IPS DF 4.7 (cell line): ENCODE measurements around the gene FAM234A.
"Not testable (repeated sequence)": the region's sequence is repeated elsewhere in the genome, so short reads cannot be mapped to it uniquely, and the experiment has no call there.

Experiments
- DNase-seq: peaks from one replicate; pipeline ENCODE4 v3.0.0-alpha.2; 2013; ENCODE audit warnings: low spot score; ENCODE audit errors: extremely low read depth

FAM234A gene

DNA sequence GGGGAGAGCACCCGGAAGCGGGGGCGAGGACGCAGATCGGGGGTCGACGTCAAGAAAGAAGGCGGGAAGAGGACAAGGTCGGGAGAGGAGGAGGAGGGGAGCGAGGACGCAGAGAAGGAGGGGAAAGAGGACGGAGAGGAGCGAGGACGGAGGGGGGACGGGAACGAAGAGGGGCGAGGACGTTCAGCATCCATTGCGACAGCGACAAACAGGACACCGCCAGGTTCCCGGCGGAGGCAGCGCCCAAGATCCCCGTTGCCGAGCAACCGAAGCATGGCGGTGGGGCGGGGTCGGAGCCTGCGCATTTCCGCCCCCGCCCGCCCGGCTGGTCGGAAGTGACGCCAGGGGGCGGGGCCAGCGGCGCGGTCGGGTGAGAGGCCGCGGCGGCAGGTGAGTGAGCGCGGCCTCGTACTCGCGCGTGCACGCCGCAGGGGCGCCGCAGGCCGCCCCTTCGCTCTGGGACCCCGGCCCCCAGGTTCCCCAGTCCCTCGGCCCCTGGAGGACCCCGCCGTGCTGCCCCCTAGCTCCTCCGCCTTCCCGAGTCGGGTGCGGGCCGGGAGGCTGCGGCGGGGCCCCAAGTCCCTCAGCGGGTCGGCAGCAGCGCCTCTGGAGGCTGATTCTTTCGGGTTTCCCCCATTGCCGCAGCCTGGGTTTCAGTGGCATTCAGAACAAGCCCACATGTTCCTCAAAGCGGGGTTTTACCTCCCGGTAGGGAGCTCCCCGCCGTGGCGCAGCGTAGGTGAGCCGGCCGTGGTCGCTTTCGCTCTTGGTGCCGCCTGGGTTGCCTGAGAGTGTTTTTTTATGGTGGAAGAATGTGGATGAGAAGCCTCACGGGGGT is at the start of gene FAM234A:
Gene FAM234A (plus strand): TSS at position 354 of the 838 bp plus-strand sequence. CDS start 19,593 bp downstream, outside the sequence.
- peak; percentile 51 for DNase-seq

DNA sequence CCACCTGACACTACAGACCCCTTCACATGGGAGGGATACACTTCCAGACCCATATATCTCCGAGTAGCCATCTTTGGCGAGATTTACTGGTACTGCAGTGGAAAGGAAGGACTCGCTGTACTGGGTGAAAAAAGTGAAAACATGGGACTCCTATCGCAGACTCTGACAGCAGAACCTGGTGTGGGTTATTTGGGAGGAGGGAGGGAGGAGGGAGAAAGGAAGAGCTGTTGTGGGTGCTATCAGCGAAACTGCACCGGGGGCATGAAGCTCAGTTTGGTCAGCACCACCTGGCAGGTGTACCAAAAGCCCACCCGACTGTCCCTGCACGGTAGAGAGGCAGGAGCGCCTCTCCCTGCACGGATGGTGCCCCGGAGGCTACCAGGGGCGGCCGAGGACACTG is 49.4 kb upstream of the FAM234A start:
- no peak for DNase-seq

- DNase-seq: no peak
Observed at GRCh38 chr16:185691-186090, 48.9 kb upstream of the FAM234A start.

DNA sequence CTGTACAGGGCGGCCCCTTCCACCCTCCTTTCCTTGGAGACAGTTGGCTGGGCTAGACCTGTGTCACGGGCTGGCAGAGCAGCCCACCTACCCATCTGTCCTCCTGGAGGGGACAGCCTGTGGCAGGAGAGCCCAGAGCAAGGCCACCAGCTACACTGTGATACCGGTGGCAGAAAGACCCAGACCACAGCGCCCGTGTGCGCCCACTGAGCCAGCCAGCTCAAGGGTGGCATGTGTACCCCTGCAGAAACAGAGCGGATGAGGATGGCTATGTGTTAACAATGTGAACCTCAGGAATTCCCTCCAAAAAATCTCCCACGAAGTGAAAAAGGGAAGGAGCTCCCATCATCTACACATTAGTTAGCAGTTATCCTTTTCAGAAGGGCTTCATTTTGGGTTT is 47.3 kb upstream of the FAM234A start:
- no peak for DNase-seq

DNA sequence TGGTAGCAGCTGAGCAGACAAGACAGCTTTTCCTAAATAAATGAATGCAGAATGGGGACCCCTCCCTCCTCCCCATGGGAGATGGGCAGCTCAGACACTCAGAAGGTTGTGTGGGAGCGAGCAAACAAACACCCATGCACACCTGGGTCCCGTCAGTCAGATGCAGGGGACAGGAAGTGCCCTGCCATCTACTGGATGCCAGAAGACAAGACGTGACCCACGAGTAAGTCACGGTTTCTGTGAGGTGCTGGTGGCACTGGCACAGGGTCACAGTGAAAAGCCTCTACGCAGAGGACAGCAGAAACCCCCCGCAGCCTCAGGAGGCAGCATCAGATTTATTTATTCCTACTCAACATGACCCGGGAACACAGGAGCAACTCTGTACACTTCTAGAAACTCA is 45.9 kb upstream of the FAM234A start:
- no peak for DNase-seq

GRCh38 chr16:189604-190186 is 44.9 kb upstream of the FAM234A start:
- no peak for DNase-seq

DNA sequence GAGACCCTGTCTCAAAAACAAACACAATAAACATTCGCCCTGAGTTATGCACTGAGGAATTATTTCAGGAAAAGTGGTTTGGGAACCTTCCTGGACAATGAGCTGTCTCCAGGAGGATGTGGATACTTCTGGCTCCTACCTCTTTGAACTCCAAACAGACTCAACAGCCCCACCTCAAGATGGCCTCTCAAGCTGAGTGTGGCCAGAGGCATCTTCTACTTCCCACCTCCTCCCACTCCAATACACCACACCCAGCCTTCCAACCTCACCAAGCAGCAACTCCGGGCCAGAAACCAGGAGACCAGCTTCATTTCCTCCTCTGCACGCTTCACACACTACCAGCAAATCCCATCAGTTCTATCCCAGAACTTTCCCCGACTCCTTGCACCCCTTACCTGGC is 42.8 kb upstream of the FAM234A start:
- DNase-seq: no peak

GRCh38 chr16:192686-193085 is 41.9 kb upstream of the FAM234A start:
- no peak for DNase-seq

DNA sequence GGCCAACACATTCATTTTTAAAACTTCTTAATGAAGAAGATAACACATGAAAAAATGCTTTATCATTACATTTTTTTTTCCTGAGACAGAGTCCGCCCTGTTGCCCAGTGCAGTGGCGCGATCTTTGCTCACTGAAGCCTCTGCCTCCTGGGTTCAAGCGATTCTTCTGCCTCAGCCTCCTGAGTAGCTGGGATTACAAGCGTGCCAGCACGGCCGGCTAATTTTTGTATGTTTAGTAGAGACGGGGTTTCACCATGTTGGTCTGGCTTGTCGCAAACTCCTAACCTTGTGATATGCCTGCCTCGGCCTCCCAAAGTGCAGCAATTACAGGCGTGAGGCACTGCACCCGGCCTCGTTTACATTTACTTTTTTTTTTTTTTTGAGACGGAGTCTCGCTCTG is 41.2 kb upstream of the FAM234A start:
- DNase-seq: no peak

- DNase-seq: no peak
Observed at GRCh38 chr16:194516-194915, 40.1 kb upstream of the FAM234A start.

DNA sequence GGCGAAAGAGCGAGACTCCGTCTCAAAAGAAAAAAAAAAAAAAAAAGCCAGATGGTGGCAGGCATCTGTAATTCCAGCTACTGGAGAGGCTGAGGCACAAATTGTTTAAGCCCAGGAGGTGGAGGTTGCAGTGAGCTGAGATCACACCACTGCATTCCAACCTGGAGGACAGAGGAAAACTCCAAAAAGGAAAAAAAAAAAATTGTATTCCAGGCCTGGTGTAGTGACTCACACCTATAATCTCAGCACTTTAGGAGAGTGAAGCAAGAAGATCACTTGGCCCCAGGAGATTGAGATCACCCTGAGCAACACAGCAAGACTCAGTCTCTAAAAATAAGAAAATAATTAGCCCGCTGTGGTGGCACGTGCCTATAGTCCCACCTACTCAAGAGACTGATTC is 34.2 kb upstream of the FAM234A start:
- no peak for DNase-seq

DNA sequence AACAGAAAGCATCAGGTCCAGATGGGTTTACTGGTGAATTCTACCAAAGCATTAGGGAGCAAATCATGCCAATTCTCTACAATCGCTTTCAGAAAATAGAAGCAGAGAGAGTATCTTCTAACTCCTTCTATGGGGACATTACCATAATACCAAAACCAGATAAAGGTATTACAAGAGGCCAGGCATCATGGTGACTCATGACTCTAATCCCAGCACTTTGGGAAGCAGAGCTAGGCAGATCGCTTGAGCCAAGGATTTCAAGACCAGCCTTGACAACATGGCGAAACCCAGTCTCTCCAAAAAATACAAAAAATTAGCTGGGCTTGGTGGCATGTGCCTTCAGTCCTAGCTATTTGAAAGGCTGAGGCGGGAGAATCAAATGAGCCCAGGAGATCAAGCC is 31.4 kb upstream of the FAM234A start:
- DNase-seq: no peak

DNA sequence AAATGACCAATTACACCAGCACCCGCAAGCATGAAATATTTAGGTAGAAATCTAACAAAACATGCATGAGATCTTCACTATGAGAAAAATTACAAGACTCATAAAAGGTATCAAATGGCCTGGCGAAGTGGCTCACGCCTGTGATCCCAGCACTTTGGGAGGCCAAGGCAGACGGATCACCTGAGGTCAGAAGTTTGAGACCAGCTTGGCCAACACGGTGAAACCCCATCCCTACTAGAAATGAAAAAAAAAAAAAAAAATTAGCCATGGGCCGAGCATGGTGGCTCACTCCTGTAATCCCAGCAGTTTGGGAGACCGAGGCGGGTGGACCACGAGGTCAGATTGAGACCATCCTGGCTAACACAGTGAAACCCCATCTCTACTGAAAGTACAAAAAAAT is 30.6 kb upstream of the FAM234A start:
- DNase-seq: not testable (repeated sequence)

DNA sequence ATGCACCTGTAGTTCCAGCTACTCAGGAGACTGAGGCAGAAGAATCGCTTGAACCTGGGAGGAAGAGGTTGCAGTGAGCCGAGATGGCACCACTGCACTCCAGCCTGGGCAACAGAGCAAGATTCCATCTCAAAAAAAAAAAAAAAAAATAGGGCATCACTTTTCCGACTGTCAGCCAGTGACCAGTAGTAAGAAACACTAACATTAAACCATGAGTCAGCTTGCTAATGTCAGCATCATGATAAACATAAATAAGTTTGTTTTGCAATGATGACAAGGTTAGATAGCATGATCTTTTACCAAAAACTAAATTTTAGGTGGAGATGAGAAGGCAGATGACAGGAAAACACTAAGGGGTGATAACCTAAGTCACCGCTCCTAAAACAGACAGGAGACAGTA is 25.3 kb upstream of the FAM234A start:
- DNase-seq: not testable (repeated sequence)

DNA sequence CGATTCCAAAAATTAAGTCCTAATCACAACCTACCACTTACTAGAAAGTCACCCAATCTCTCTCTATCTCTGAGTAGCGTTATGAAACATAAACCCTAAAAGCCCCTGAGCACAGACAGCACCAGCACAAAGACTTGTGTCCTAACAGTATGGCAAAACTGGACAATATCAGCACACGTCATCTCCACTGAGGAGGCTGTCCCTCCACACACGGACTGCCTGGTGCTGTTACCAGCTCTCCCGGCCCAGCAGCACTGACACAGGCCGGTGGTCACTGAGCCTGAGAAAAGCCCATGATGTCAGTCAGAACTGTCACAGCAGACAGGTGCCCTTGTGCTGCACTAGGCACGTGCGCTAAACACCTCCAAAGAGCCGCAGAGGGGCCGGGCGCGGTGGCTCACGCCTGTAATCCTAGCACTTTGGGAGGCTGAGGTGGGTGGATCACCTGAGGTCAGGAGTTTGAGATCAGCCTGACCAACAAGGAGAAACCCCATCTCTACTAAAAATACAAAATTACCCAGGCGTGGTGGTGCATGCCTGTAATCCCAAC is 22.9 kb upstream of the FAM234A start:
- DNase-seq: not testable (repeated sequence)

DNA sequence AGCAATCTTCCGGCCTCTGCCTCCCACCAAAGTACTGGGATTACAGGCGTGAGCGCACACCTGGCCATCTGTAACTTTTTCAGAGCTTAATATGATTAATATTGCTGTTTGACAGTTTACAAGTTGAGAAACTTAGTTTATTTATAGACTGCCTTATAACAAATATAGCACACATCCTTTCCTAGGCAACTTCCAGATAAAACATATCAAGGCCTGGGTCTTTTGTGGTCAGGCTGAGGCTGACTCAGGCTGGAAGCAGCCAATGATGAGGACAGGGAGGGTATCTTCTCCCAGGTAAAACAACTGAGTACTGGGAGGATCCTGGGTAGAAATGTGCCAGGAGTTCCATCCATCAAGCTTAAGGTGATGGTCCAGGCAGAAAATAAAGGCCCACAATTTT is 21.6 kb upstream of the FAM234A start:
- no peak for DNase-seq

- no peak for DNase-seq
Observed at GRCh38 chr16:220021-220420, 14.6 kb upstream of the FAM234A start.

DNA sequence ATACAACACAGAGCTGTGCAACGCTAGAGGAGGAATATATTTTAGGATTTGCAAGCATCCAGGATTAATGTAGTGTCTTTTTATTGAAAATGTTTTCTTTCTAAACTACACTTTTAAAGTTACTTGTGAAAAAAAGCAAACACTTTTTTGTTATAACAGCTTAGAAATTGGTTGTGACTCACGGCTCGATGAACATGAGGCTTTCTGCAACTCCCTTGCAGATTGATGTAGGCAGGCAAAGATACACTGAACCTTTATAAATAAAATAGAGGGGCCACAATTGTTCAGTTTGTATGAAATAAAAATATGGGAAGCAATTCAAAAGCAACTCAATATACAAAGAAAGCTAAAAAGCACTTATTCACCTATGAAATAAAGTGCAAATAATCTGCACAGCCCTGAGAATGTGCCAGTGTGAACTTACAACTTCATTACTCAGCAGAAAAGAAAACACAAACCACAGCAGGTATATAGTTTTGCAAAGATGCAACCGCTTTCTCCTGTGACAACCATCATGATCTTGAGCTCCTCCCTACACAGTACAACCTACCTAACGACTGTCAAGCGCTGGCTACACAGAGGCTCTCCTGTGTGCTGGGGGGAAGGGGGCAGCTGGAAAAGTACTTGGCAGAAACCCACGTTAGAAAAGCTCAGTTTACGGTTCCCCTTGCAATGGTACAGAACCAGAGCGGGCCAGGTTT is 6.3 kb upstream of the FAM234A start:
- DNase-seq: no peak

GRCh38 chr16:228852-229730 is 5.5 kb upstream of the FAM234A start, which contains the start of gene LUC7L:
LUC7L (minus strand) TSS chr16:229449; CDS start chr16:229339, 110 bp downstream.
- peak; percentile 68 for DNase-seq

DNA sequence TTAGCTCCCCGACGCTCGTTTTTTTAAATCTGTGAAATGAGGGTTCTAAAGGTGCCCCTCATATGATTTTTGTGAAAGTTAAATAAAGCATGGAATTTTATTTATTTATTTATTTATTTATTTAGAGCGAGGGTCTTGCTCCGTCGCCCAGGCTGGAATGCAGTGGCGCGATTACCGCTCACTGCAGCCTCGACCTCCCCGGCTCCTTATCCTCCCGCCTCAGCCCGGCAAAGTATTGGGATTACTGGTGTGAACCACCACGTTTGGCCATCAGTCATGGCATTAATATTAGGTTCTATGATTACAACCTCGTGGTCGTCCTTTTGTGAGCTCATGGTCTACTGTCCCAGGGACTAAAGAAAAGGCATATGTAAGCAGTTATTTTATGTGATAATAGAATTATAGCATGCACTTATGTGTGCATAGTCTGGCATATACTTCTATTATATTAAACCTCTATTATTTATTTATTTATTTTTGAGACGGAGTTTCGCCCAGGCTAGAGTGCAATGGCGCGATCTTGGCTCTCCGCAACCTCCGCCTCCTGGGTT is 4.8 kb upstream of the FAM234A start:
- no peak for DNase-seq

GRCh38 chr16:230351-230750 is 4.3 kb upstream of the FAM234A start:
- DNase-seq: not testable (repeated sequence)
